GM12878 (cell line): ENCODE data around the gene LRRC3C. TPM values are rescaled to one million over a fixed set of nuclear protein-coding genes. Genes with fewer than 3 reads are reported as not detected.
A peak's percentile ranks its signal among the peaks of the same experiment; 100 is the strongest.

Source experiments
- BHLHE40 ChIP-seq, 2 experiments: fragments of 450-650 bp in 1 of 2; IDR thresholded peaks; 2 replicates each; pipeline ENCODE4 v1.6.1; 2011 to 2017; ENCODE audit warnings: low read depth in 2 of 2, borderline replicate concordance in 1 of 2, improper control_type of control experiment in 1 of 2, low read length in 1 of 2, mild to moderate bottlenecking in 1 of 2
- ETV6 ChIP-seq, 2 experiments: fragments of 450-650 bp in 1 of 2; IDR thresholded peaks in 1 of 2; conservative IDR thresholded peaks in 1 of 2; 2 replicates each; pipeline ENCODE4 v1.6.1; 2014; ENCODE audit warnings: antibody characterized with exemption in 1 of 2, borderline replicate concordance in 1 of 2, low read depth in 1 of 2, mild to moderate bottlenecking in 1 of 2, moderate library complexity in 1 of 2
- HCFC1 ChIP-seq: fragments of 150-350 bp; IDR thresholded peaks from 2 replicates; pipeline ENCODE4 v1.6.1; 2014; ENCODE audit warnings: low read length
- LARP7 ChIP-seq: fragments of 450-650 bp; IDR thresholded peaks from 2 replicates; pipeline ENCODE4 v1.6.1; 2017; ENCODE audit warnings: mild to moderate bottlenecking
- PKNOX1 ChIP-seq: fragments of 450-650 bp; IDR thresholded peaks from 2 replicates; pipeline ENCODE4 v1.6.1; 2016; ENCODE audit warnings: mild to moderate bottlenecking
- POLR2AphosphoS2 ChIP-seq: IDR thresholded peaks from 2 replicates; pipeline ENCODE4 v1.6.1; 2011; ENCODE audit warnings: low read depth, mild to moderate bottlenecking, low read length, improper control_type of control experiment, moderate library complexity
- REST ChIP-seq: IDR thresholded peaks from 2 replicates; pipeline ENCODE4 v1.6.1; 2012; ENCODE audit warnings: mild to moderate bottlenecking, low read depth, low read length
- SIN3A ChIP-seq: IDR thresholded peaks from 2 replicates; pipeline ENCODE4 v1.6.1; 2012; ENCODE audit warnings: low read depth, low read length, improper control_type of control experiment
- SREBF1 ChIP-seq: IDR thresholded peaks from 2 replicates; pipeline ENCODE4 v1.6.1; 2012; ENCODE audit warnings: mild to moderate bottlenecking, low read length
- USF1 ChIP-seq: IDR thresholded peaks from 2 replicates; pipeline ENCODE4 v1.6.1; 2011; ENCODE audit warnings: borderline replicate concordance, low read depth, mild to moderate bottlenecking, moderate library complexity, mixed read lengths, low read length; ENCODE audit not compliant: insufficient read depth; ENCODE audit errors: extremely low read length
- ZBED1 ChIP-seq: IDR thresholded peaks from 2 replicates; pipeline ENCODE4 v1.6.1; 2016; ENCODE audit warnings: borderline replicate concordance
- ZBTB4 ChIP-seq: fragments of 450-650 bp; formaldehyde crosslinking; IDR thresholded peaks from 2 replicates; pipeline ENCODE4 v1.4.0; 2022; ENCODE audit warnings: mild to moderate bottlenecking, moderate library complexity
- polyA plus RNA-seq, 11 experiments: library from polyadenylated mRNA; depleted of rRNA in 4 of 11; unstranded in 6 of 11; stranded (reverse) in 5 of 11; fragments of >200 nt; fragmentation: Nextera tagmentation in 4 of 11; fragmentation: Illumina TruSeq in 1 of 11; extraction: Ambion mirVana in 4 of 11; extraction: Trizol in 1 of 11; gene quantifications; 1 replicate in 1 of 11; 2 replicates in 10 of 11; pipeline versions ENCODE4 v1.2.1 to v1.2.3, GENCODE V29; 2011 to 2016; ENCODE audit warnings: inconsistent platforms in 2 of 11, missing spikeins in 2 of 11, low read depth in 1 of 11
- total RNA-seq, 4 experiments: library from RNA; depleted of rRNA in 3 of 4; stranded (reverse); fragments of >200 nt in 3 of 4; fragmentation: Illumina TruSeq in 1 of 4; extraction: Trizol in 1 of 4; gene quantifications; 2 replicates each; pipeline versions ENCODE4 v1.2.1 to v1.2.3, GENCODE V29; 2013 to 2021
- TF ChIP-seq, protein P1 (sequence below): fragments of 450-650 bp; conservative IDR thresholded peaks from 2 replicates; pipeline ENCODE4 v1.6.1; 2017; ENCODE audit warnings: mild to moderate bottlenecking, moderate library complexity
- TF ChIP-seq, protein P2 (sequence below): fragments of 450-650 bp; IDR thresholded peaks from 2 replicates; pipeline ENCODE4 v1.6.1; 2017; ENCODE audit warnings: mild to moderate bottlenecking, low read depth, inconsistent platforms; ENCODE audit not compliant: poor library complexity, severe bottlenecking

Gene LRRC3C
- total and polyA plus RNA-seq, 10 of the 15 experiments (the other 5 are each of a cell fraction or from before 2014, with no cell fraction given), result not detected

GRCh38 chr17:39939588-39940419 is 12.3 kb downstream of the LRRC3C start (continued):
- TF ChIP-seq ETV6 (conservative IDR thresholded peaks at IDR 0.05 in 1 of 2, IDR thresholded peaks at IDR 0.05 in 1 of 2; ENCODE audit: borderline replicate concordance in 1 of 2, low read depth in 1 of 2) (no peak; a peak in 1 of 4 replicates), HCFC1 (no peak), REST (no peak), ZBED1 (peak; percentile 55; the same call in 1 of the 2 replicates), USF1 (no peak), ZBTB4 (CRISPR knock-in tag) (no peak), BHLHE40 (IDR thresholded peaks at IDR 0.05; ENCODE audit: borderline replicate concordance in 1 of 2, low read depth in 2 of 2, low read length in 1 of 2) (peak in 1 of 2 experiments; percentile 76; a peak in 2 of 4 replicates), SIN3A (no peak), LARP7 (no peak), POLR2AphosphoS2 (no peak), PKNOX1 (no peak), SREBF1 (no peak)
- TF ChIP-seq, protein P1, sequence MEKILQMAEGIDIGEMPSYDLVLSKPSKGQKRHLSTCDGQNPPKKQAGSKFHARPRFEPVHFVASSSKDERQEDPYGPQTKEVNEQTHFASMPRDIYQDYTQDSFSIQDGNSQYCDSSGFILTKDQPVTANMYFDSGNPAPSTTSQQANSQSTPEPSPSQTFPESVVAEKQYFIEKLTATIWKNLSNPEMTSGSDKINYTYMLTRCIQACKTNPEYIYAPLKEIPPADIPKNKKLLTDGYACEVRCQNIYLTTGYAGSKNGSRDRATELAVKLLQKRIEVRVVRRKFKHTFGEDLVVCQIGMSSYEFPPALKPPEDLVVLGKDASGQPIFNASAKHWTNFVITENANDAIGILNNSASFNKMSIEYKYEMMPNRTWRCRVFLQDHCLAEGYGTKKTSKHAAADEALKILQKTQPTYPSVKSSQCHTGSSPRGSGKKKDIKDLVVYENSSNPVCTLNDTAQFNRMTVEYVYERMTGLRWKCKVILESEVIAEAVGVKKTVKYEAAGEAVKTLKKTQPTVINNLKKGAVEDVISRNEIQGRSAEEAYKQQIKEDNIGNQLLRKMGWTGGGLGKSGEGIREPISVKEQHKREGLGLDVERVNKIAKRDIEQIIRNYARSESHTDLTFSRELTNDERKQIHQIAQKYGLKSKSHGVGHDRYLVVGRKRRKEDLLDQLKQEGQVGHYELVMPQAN, result no peak; the same call in 1 of the 2 replicates
- TF ChIP-seq, protein P2, sequence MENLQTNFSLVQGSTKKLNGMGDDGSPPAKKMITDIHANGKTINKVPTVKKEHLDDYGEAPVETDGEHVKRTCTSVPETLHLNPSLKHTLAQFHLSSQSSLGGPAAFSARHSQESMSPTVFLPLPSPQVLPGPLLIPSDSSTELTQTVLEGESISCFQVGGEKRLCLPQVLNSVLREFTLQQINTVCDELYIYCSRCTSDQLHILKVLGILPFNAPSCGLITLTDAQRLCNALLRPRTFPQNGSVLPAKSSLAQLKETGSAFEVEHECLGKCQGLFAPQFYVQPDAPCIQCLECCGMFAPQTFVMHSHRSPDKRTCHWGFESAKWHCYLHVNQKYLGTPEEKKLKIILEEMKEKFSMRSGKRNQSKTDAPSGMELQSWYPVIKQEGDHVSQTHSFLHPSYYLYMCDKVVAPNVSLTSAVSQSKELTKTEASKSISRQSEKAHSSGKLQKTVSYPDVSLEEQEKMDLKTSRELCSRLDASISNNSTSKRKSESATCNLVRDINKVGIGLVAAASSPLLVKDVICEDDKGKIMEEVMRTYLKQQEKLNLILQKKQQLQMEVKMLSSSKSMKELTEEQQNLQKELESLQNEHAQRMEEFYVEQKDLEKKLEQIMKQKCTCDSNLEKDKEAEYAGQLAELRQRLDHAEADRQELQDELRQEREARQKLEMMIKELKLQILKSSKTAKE, result peak; percentile 15
